ENCODE measurements around the gene IQCH.
A peak's percentile ranks its signal among the peaks of the same experiment; 100 is the strongest.
"Not testable (repeated sequence)": the region's sequence is repeated elsewhere in the genome, so short reads cannot be mapped to it uniquely, and the experiment has no call there.

IQCH gene

DNA sequence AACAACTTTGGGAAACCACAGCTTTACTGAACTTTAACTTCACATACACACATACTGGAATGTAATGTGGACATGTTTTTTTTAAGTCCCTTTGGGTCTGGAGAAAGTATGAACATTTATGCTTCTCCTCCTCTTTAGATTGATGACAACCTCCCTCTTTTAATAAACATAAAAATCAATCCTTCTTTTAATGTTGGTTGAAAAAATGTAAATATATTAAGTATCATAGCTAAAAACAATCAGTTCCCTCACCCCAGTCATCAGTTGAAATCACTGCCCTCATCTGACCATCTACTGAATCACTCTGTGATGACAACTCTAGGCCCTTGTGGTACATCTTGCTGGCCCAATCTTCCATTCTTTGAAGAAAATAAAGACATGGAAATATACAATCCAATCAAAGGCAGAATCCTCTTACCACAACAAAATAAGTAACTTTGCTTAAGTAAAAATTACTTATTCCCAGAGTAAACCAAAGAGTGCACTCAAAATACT is 6.5 kb upstream of the IQCH start:
- no peak for DNase-seq

DNA sequence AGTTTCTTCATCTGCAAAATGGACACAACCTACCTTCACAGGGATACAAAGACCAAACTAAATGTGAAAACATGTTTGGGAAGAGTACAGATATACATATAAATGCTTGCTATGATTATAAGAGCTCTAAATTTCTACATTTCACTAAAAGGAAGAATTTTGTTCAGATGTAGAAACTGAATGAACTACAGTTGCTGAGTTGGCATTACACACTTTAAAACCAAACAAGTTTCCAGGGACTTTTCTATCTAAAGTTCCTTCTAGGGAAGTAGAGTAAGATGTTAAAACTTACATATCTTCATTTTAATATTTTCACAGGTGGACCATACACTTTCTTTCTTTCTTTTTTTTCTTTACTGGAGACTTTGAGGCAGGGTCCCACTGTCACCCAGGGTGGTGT is 4.8 kb upstream of the IQCH start:
- DNase-seq: no peak

DNA sequence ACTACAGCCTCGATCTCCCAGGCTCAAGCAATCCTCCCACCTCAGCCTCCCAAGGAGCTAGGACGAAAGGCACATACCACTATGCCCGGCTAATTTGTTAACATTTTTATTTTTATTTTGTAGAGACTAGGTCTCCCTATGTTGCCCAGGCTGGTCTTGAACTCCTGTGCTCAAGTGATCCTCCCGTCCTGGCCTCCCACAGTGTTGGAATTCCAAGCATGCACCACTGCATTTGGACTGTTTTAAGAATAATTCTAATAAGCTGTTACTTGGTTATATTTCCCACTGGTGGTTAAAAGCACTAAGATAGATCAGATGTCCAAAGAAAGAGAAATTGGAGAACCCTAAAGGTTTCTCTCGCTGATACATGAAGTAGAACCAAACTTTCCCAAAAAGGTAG is 3.3 kb upstream of the IQCH start:
- no peak for DNase-seq

GRCh38 chr15:67253101-67253500 is 1.5 kb upstream of the IQCH start:
- DNase-seq: no peak

GRCh38 chr15:67253549-67254237 is 893 bp upstream of the IQCH start:
- peak; percentile 40 for DNase-seq

DNA sequence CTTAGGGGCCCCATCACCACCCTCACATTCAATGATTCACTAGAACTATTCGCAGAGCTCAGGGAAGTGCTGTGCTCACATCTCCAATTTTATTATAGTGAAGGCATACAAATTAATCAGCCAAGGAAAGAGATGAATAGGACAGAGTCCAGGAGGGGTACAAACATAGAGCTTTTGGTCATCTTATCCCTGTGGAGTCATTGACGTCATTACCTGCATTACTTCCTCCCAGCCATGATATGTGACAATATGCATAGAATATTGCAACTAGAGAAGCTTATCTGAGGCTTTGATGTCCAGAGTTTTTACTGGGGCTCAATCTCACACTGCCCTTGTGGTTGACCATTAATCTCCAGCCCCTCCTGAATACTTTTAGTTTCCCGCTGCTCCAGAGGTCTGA is 1.5 kb downstream of the IQCH start:
- DNase-seq: no peak

- DNase-seq: not testable (repeated sequence)
Observed at GRCh38 chr15:67258412-67258811, 3.8 kb downstream of the IQCH start.

DNA sequence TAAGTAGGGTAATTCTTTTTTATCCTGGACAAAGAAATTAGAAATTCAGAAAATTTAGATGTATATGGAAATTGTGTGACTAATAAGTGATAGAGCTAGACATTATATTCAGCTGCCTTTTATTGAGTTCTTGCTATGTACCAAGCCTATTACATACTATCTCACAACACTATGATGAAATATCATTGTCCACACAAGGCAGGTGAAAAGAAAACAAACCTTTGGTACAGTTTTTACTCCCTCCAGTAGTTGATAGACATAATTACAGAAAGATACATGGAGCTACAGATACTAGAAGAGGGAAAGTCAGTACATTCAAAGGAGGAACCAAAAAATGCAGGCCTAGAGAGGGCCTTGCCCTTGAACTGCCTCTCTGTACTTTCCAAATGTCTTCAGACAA is 4.8 kb downstream of the IQCH start:
- DNase-seq: no peak

- no peak for DNase-seq
Observed at GRCh38 chr15:67259806-67260205, 5.2 kb downstream of the IQCH start.

DNA sequence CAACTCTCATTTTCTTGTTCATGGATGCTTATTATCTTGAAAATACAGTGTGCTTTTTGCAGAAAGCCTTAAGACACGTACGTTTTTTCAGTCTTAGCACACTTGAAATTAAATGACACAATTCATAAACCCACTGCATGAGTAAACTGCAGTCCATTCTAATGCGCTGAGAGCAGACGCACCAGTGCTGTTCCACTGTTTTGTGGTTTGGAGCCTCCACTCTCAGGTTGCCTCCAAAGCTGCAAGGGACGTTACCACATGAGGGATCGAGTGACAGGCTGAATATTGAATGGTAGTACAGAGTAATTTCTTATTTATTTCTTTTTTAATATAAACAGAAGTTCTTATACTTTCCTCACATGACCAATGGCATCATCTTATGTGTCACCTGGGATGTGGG is 12.3 kb downstream of the IQCH start:
- no peak for DNase-seq

- no peak for DNase-seq
Observed at GRCh38 chr15:67267440-67267839, 12.9 kb downstream of the IQCH start.

GRCh38 chr15:67267951-67268941 is 13.7 kb downstream of the IQCH start:
- no peak for DNase-seq

- DNase-seq: no peak
Observed at GRCh38 chr15:67274236-67274635, 19.6 kb downstream of the IQCH start.

DNA sequence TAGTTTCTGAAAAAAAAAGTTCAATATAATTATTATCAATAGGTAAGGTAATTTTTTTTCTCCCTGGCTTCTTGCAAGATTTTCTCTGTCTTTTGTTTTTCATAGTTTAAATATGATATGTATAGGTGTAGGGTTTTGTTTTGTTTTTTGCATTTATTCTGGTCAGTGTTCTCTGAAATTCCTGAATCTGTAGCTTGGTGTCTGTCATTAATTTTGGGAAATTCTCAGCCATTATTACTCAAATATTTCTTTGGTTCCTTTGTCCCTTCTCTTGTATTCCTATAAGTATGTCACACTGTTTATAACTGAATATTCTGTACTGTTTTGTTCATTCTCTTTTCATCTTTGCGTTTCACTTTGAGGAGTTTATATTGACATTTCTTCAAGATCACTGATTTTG is 22.1 kb downstream of the IQCH start:
- no peak for DNase-seq

DNA sequence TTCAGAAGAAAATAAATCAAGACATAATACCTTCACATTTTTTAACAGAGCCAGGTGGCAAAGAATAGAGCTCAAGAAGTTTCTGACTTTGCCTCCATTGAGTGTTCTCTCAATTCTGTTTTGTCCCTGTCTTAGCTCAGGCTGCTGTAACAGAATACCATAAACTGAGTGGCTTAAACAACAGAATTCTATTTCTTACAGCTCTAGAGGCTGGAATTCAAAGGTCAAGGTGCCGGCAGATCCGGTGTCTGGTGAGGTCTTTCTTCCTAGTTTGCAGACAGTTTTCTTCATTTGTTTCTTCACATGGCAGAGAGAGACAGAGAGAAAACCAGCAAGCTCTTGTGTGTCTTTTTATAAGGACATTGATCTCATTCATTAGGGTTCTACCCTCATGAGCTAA is 25.6 kb downstream of the IQCH start:
- DNase-seq: no peak

GRCh38 chr15:67281714-67282113 is 27.1 kb downstream of the IQCH start:
- no peak for DNase-seq

DNA sequence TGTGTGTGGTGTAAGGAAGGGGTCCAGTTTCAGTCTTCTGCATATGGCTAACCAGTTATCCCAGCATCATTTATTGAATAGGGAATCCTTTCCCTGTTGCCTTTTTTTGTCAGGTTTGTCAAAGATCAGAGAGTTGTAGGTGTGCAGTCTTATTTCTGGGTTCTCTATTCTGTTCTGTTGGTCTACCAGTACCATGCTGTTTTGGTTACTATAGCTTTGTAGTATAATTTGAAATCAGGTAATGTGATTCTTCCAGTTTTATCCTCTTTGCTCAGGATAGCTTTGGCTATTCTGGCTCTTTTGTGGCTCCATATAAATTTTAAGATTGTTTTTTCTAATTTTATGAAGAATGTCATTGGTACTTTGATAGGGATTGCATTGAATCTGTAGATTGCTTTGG is 31.0 kb downstream of the IQCH start:
- not testable (repeated sequence) for DNase-seq

GRCh38 chr15:67286400-67286799 is 31.8 kb downstream of the IQCH start:
- not testable (repeated sequence) for DNase-seq

DNA sequence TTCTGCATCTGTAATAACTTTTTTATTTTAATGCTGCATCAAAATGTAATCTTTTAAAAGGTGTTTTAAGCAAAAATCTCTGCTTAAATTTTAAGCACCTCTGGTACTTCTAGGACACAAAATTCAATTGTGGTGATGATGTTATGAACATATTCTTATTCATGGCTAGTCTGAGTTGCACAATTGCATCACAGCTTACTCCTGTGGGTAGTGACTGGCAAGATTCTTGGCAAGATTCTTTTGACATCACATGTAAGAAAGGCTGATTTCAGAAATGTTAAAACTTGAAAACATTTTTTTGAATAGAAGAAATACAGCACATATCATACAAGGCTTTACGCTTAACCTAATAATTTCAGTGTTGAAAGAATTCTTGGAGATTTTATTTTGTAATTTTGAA is 35.7 kb downstream of the IQCH start:
- DNase-seq: no peak

DNA sequence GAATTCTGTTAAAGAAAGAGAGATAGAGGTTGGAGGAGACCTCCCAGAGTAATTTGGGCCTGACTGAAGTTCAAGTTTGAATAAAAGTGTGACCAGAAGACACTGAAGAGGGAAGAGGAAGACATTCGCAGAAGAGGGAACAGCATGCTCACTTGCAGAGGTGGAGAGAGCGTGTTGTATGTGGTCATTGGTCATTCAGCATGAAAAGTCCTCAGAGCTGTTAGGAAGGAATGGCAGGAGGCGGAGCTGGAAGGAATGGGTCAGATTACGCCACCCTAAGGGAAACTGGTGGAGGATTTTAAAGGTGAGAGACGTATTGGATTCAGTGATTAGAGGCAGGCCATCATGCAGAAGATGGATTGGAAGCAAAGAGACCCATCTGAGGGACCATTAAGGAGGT is 41.6 kb downstream of the IQCH start:
- DNase-seq: no peak

DNA sequence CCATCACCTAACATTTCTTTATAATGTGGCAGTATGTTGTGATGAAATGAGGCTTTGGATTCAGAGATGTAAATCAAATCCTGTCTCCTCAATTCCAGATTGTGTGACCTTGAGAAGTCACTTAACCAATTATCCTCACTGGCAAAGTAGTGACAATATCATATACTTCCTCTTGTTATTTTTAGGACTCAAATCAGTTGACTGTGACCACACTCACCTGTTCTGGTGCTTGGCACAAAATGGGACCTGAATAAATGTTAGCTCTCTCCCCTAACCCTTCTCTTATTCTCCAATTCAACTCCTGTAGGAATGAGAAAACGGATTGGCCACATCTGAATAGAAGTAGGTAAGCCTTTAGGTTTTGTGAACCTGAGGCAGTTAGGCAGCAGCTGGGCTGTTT is 42.1 kb downstream of the IQCH start:
- DNase-seq: no peak

- no peak for DNase-seq
Observed at GRCh38 chr15:67300266-67301025, 45.9 kb downstream of the IQCH start.
